ENCODE measurements around the gene AQP11. TPM values are rescaled to one million over a fixed set of nuclear protein-coding genes. Genes with fewer than 3 reads are reported as not detected.

Gene AQP11
- total RNA-seq, 2 donors from 2014 or later = 6.9 to 16.6 TPM

DNA sequence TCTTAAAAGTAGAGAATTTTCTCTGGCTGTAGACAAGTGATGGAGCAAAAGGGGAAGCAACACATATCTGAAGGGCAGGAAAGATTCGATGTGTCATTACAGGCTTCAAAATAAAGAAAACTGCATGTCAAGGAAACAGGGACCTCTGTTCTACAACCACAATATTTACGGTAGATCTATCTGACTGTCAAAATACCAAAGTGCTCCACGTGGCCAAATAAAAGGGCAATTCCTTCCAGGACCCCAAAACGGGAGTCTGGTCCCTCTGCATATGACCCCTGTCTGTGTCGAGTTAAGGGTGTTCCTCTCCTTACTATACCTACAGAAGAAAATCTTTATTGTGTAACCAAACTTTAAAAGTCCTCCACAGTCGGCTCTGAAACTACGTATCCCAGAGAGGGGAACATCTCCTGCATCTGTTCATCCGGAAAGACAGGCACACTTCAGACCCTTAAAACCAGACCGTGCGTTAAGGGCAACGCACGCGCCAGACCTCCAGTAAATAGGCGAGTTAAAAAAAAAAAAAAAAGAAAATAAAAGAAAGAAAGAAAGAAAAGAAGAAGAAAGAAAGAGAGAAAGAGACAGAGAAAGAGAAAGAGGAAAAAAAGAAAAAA is 47.1 kb downstream of the AQP11 start:
- intact Hi-C loops (cut with DNase I) = loop anchor here (5.0 kb wide), 1 partner anchor 355 kb away; the partner anchor contains the start of gene INTS4
- Histone ChIP-seq H3K4me3 (peak overlapping the region; percentile 85 to 94), H3K9me3 (no peaks in the 10 kb centered on the region), H3K36me3 (no peaks in the 10 kb centered on the region), H3K4me1 (replicated peaks) (no peaks in the 10 kb centered on the region), H3K27ac (peak overlapping the region; percentile 65 to 76), H3K27me3 (replicated peaks; ENCODE audit: insufficient read depth) (no peaks in the 10 kb centered on the region)
- DNase-seq (ENCODE audit: low spot score) = no peak
- WGBS = 4% methylated on average over 14 of the region's 14 CpGs
- TF ChIP-seq, protein P1, sequence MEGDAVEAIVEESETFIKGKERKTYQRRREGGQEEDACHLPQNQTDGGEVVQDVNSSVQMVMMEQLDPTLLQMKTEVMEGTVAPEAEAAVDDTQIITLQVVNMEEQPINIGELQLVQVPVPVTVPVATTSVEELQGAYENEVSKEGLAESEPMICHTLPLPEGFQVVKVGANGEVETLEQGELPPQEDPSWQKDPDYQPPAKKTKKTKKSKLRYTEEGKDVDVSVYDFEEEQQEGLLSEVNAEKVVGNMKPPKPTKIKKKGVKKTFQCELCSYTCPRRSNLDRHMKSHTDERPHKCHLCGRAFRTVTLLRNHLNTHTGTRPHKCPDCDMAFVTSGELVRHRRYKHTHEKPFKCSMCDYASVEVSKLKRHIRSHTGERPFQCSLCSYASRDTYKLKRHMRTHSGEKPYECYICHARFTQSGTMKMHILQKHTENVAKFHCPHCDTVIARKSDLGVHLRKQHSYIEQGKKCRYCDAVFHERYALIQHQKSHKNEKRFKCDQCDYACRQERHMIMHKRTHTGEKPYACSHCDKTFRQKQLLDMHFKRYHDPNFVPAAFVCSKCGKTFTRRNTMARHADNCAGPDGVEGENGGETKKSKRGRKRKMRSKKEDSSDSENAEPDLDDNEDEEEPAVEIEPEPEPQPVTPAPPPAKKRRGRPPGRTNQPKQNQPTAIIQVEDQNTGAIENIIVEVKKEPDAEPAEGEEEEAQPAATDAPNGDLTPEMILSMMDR (IDR thresholded peaks at IDR 0.05) = no peak
- TF ChIP-seq POLR2A (IDR thresholded peaks at IDR 0.05) (no peak), POLR2AphosphoS5 (IDR thresholded peaks at IDR 0.05) (no peak)

DNA sequence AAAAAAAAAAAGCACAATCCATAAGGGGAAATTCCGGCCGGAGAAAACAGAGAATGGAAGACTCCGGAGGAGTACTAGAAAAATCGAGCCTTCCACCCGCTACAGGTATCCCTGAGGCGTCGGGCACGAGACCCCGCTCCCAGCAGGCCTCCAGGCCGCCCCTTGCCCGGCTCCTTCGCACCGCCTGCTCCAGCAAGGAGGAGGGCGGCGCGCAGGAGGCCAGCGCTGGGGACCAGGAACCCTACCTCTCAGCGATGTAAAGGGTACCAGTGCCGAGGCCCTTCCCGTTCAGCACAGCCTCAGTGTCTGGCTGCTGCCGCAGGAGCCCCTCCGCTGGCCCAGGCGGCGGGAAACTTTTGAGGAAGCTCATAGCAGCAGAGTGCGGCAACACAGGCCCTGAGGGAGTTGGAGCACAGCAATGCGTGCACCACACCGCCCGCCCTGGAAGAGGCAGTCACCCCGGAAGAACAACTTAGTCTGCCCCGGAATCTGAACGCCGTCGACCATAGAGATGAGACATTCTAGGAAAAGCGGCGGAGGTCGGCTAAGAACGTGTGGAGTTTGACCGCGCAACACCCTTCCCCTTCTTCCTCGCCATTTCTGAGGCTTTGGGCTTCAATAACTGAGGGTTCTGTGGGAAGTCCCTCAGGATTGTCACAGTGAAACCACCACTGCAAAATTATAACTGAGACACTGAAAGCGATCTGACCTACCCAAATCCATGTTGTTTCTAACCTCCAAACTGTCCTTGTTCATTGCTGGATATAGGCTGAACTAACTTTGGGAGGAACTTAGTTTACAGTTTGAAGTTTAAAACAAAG is 47.8 kb downstream of the AQP11 start, which contains the start of gene CLNS1A:
Gene CLNS1A (minus strand): TSS at position 450 of the 821 bp plus-strand sequence. CDS start 80 bp downstream, at position 370.
- H3K27ac ChIP-seq = peak within 1 kb of the TSS; percentile 65 to 76
- DNase-seq (ENCODE audit: low spot score) = peak; percentile 85
- no peaks in the 10 kb centered on the region for H3K4me1 ChIP-seq (replicated peaks)
- H3K27me3 ChIP-seq (replicated peaks; ENCODE audit: insufficient read depth) = no peaks in the 10 kb centered on the region
- peak within 1 kb of the TSS; percentile 85 to 94 for H3K4me3 ChIP-seq
- intact Hi-C loops (cut with DNase I) = loop anchor here (5.0 kb wide), 1 partner anchor 355 kb away; the partner anchor contains the start of gene INTS4
- WGBS = under 1% methylated on average over 37 of the region's 41 CpGs
- no peaks in the 10 kb centered on the region for H3K9me3 ChIP-seq
- no peaks in the 10 kb centered on the region for H3K36me3 ChIP-seq
- TF ChIP-seq, protein P1 (IDR thresholded peaks at IDR 0.05) = peak in 1 of 4 experiments; percentile 20
- TF ChIP-seq POLR2AphosphoS5 (IDR thresholded peaks at IDR 0.05) = peak; percentile 92
- no peak for TF ChIP-seq POLR2A (IDR thresholded peaks at IDR 0.05)

DNA sequence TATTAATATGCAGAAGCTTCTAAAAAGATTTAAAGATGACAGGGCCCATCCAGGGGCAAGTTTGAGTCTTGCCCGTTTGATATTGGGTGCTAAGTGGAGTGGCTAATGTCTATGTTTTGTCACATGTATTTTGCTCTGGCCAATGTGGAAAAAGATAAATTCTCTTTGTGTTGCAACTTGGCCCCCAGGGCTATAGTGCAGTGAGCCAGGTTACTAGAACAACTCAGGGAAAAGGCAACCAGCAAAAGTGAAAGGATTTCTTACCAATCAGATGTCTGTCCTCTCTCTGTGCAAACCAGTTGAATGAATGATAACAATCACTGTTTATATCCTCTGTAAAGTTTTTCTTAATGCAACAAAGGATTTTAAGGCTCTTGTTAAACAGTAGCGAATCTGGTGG is 52.5 kb downstream of the AQP11 start:
- no peaks in the 10 kb centered on the region for H3K36me3 ChIP-seq
- no peak overlapping the region for H3K4me3 ChIP-seq
- TF ChIP-seq POLR2AphosphoS5 (IDR thresholded peaks at IDR 0.05) (no peak), POLR2A (IDR thresholded peaks at IDR 0.05) (no peak)
- TF ChIP-seq, protein P1 (IDR thresholded peaks at IDR 0.05) = no peak
- intact Hi-C loops (cut with DNase I) = no loop called here
- WGBS = 45% methylated on average over 2 of the region's 2 CpGs
- H3K9me3 ChIP-seq = no peaks in the 10 kb centered on the region
- H3K27me3 ChIP-seq (replicated peaks; ENCODE audit: insufficient read depth) = no peaks in the 10 kb centered on the region
- no peak for DNase-seq (ENCODE audit: low spot score)
- H3K4me1 ChIP-seq (replicated peaks) = no peaks in the 10 kb centered on the region
- no peak overlapping the region for H3K27ac ChIP-seq

DNA sequence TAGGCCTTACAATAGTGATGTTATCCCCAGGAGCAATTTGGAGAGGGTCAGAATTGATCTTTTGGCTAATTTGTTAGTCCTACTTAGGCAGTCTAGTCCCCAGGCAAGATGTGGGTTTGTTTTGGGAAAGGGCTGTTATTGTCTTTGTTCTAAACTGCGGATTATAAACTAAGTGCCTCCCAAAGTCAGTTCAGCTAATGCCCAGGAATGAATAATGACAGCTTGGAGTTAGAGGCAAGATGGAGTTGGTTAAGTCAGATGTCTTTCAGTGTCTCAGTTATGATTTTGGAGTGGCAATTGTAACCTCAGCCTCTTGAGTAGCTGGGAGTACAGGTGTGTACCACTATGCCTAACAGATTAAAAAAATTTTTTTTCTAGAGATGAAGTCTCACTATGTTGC is 55.1 kb downstream of the AQP11 start:
- TF ChIP-seq POLR2A (IDR thresholded peaks at IDR 0.05) (no peak), POLR2AphosphoS5 (IDR thresholded peaks at IDR 0.05) (no peak)
- TF ChIP-seq, protein P1 (IDR thresholded peaks at IDR 0.05) = no peak
- intact Hi-C loops (cut with DNase I) = no loop called here
- H3K4me3 ChIP-seq = no peak overlapping the region
- DNase-seq (ENCODE audit: low spot score) = no peak
- H3K4me1 ChIP-seq (replicated peaks) = no peaks in the 10 kb centered on the region
- 67% methylated on average over 1 of the region's 1 CpG for WGBS
- H3K36me3 ChIP-seq = no peaks in the 10 kb centered on the region
- no peaks in the 10 kb centered on the region for H3K27me3 ChIP-seq (replicated peaks; ENCODE audit: insufficient read depth)
- no peaks in the 10 kb centered on the region for H3K9me3 ChIP-seq
- no peak overlapping the region for H3K27ac ChIP-seq
